H7 (cell line): ENCODE measurements around the gene PWWP2B. TPM values are rescaled to one million over a fixed set of nuclear protein-coding genes. Genes with fewer than 3 reads are reported as not detected.

Experiments used
- DNase-seq: peaks from one replicate; pipeline ENCODE4 v3.0.0; 2012
- H3K27me3 ChIP-seq: 2 replicates; pipeline ENCODE4 v1.6.0; 2011; ENCODE audit warnings: mild to moderate bottlenecking, low read length; ENCODE audit not compliant: control insufficient read depth, insufficient read depth
- H3K36me3 ChIP-seq: replicated peaks from 2 replicates; pipeline ENCODE4 v1.5.1; 2011; ENCODE audit warnings: low read length; ENCODE audit not compliant: control insufficient read depth, insufficient read depth
- H3K4me3 ChIP-seq: 2 replicates; pipeline ENCODE4 v1.5.1; 2011; ENCODE audit warnings: low read depth, mild to moderate bottlenecking, control low read depth, low read length, moderate library complexity; ENCODE audit not compliant: insufficient read depth
- total RNA-seq: library from RNA; depleted of rRNA; stranded (reverse); fragments of >200 nt; shearing (Covaris generic); gene quantifications from 2 replicates; pipeline ENCODE4 v1.2.3, GENCODE V29; 2014

PWWP2B gene
- total RNA-seq, 1 experiment from 2014 or later = 15.3 TPM

DNA sequence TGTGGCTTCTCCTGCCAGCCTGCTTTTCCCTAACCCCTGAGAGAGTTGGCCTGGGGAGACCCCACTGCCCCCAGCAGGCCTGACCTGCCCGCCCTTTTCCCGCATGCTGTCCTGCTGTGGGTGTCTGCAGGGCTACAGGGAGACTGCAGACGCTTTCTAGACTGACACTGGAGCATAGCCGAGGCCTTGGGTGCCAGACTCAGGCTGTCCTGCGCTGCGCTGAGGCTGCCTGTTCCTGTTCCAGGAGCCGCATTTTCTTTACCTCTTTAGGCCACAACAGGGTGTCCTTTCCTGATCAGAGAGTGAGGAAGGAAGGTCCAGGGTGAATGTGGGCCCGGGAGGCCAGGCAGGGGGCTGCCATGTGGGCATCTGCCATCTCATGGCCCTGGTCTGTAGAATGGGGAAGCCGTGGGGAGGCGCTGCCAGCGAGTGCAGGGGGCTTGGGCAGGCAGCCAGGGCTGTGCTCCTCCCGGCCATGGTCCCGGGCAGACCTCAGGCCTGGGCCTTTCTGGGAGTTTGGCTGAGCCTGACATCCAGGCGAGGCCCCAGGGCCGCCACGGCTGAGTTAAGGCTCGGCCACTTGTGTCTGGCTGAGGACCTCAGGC, 3.6 kb downstream of the PWWP2B start:
- DNase-seq = peak; percentile 70
- no peak overlapping the region for H3K4me3 ChIP-seq
- peaks cover 5% of the 10 kb centered on the region for H3K27me3 ChIP-seq

DNA sequence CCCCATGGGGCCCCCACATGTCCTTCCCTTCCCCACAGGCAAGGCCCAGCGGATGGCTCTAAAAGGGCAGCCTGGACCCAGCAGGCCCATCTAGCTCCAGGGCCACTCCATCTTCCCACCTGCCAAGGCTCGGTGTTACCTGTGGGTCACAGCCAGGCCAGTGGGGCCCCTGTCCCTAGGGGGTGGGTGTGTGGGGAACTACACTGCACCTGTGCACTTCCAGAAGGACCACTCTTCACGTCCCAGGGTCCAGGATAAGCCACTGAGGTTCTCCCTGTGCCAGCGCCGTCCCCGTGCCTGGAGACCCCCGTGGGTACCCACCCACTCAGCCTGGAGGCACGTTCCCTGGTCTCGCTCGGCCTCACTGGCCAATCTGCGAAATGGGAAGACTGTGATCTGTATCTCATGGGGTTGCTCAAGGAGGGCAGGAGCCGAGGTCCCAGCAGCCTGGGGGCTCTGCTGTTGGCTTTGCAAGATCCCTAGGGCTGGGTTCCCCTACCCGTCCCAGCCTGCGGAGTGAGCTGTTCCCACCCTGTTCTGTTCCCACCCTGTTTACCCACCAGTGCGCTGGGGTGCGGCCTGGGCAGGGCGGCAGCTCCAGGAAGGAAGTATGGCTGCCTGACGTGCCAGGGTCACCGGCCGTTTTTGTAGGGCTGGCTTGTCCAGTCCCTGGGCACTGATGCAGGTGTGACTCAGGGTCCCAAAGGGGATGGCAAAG, 4.6 kb downstream of the PWWP2B start:
- DNase-seq = peak; percentile 39
- Histone ChIP-seq H3K27me3 (peaks cover 5% of the 10 kb centered on the region), H3K36me3 (no peaks in the 10 kb centered on the region), H3K4me3 (no peak overlapping the region)

More for the DNA sequence above, 3.6 kb downstream of the PWWP2B start:
- H3K36me3 ChIP-seq = no peaks in the 10 kb centered on the region

DNA sequence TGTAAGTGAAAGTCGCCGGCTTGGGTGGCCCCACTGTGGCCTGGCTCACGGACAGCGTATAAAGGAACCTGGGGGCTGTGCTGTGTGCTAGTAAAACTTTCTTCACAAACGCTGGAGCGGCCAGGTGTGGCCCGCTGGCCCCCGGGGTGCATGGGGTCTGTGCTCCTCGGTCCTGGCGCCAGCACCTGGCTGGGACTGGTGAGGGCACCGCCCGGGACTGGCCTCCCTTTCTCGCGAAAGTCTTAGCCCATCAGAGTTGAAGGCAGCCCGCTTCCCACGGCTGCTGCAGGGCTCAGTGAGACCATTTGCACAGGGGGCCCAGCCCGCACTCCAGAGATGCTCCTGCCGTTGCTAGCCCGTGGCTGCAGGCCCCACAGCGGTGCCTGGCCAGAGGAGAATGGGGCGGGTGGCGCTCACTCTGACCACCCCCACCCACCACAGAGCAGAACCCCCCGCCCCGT, 5.8 kb downstream of the PWWP2B start:
- Histone ChIP-seq H3K27me3 (peaks cover 4% of the 10 kb centered on the region), H3K36me3 (no peaks in the 10 kb centered on the region), H3K4me3 (no peak overlapping the region)
- DNase-seq = peak; percentile 64

DNA sequence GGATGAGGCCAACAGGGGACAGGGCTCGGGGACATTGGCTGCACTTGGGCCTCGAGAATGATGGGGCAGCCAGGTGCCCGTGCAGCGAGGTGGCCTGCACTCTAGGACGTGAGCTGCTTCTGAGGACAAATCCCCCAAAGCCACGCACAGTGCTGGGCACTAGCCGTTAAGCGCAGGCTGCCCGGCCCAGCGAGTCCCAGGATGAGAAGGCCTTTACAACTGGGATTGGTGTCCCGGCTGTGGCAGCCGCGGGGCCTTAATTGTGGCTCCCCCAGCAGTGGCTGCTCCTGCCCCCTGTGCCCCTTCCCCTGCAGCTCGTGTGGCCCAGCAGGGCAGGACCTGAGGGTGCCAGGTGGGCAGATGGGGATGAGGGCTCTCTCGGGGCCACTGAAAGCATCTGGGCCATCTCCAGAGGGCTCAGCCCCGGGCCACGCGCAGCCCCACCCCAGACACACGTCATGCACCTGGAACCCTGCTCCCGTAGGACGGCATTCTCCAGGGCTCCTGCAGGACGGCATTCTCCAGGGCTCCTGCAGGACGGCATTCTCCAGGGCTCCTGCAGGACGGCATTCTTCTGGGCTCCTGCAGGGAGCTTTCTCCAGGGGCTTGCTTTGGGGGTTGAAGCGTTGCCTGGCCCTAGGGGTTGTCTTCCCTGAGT, 6.6 kb downstream of the PWWP2B start:
- no peaks in the 10 kb centered on the region for H3K27me3 ChIP-seq
- no peak overlapping the region for H3K4me3 ChIP-seq
- no peak for DNase-seq
- no peaks in the 10 kb centered on the region for H3K36me3 ChIP-seq

DNA sequence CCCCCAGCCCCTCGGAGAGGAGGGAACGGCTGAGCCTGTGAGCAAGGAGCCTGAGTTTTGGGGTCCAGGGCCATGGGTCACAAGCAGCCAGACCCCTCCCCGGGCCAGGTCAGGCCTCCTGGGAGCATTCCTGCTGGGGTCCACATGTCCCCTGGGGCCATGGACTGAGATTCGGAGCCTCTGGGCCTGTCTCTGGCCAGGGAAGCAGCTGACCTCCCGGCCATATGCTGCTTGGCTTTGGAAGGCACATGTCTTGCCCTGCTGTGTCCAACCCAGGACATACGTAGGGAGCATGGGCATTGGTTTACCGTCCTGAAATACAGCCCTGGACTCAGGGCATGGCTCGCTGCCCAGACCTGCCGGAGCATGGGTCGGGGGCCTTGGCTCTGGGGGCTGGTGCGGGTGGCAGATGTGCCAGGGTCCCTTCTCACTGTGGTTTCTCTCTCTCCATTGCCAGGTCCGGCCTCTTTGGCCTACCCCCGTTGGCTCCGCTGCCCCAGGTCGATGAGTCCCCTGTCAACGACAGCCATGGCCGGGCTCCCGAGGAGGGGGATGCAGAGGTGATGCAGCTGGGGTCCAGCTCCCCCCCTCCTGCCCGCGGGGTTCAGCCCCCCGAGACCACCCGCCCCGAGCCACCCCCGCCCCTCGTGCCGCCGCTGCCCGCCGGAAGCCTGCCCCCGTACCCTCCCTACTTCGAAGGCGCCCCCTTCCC, 7.3 kb downstream of the PWWP2B start:
- H3K4me3 ChIP-seq = no peak overlapping the region
- H3K27me3 ChIP-seq = no peaks in the 10 kb centered on the region
- no peak for DNase-seq
- no peaks in the 10 kb centered on the region for H3K36me3 ChIP-seq

DNA sequence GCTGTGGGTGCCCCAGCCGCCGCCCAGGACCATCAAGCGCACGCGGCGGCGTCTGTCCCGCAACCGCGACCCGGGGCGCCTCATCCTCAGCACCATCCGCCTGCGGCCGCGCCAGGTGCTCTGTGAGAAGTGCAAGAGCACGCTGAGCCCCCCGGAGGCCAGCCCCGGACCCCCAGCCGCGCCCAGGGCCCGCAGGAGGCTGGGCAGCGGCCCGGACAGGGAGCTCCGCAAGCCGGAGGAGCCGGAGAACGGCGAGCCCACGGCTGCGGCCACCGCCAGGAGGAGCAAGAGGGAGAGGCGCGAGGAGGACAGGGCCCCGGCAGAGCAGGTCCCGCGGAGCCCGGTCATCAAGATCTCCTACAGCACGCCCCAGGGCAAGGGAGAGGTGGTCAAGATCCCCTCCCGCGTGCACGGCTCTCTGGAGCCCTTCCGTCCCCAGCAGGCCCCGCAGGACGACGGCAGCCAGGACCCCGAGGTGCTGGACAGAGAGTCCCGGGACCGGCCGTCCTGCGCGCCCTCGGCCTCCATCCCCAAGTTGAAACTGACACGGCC, 8.0 kb downstream of the PWWP2B start:
- peak; percentile 96 for DNase-seq
- Histone ChIP-seq H3K36me3 (no peaks in the 10 kb centered on the region), H3K4me3 (no peak overlapping the region), H3K27me3 (no peaks in the 10 kb centered on the region)

DNA sequence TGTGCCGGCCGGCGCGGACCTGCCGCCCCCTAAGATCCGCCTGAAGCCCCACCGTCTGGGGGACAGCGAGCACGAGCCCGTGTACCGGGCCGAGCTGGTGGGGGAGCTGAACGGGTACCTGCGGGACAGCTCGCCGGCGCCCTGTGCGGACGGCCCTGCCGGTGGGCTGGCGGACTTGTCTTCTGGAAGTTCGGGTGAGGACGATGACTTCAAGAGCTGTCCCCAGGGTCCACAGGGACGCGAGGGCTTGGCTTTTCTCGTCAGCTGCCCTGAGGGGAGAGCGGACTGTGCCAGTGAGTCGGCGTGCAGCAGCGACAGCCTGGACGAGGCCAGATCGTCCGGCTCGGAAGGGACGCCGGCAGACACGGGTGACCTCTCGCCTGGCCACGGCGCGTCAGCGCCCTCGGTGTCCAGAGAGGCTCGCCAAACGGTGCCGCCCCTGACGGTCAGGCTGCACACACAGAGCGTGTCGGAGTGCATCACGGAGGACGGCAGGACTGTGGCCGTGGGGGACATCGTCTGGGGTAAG, 8.5 kb downstream of the PWWP2B start:
- Histone ChIP-seq H3K4me3 (no peak overlapping the region), H3K36me3 (no peaks in the 10 kb centered on the region), H3K27me3 (no peaks in the 10 kb centered on the region)
- DNase-seq = no peak

DNA sequence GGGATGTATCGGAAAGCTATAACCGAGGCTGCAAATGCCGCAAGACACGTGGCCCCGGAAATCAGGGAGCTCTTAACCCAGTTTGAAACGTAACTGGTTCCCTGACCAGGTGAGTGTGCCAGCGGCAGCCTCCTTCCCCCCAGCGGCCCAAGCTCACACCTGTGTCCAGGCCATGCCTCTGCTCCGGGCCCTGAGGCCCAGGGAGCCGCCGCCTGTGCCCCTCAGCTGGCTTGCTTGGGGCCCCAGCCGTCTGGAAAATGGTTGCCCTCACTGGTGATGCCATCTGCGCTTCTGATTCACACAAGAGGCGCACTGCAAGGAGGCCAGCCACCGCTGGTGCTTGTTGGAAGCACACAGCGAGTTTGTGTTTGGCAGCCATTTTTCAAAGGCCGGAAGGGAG, 9.2 kb downstream of the PWWP2B start:
- no peak overlapping the region for H3K4me3 ChIP-seq
- no peak for DNase-seq
- H3K36me3 ChIP-seq = no peaks in the 10 kb centered on the region
- H3K27me3 ChIP-seq = no peaks in the 10 kb centered on the region

DNA sequence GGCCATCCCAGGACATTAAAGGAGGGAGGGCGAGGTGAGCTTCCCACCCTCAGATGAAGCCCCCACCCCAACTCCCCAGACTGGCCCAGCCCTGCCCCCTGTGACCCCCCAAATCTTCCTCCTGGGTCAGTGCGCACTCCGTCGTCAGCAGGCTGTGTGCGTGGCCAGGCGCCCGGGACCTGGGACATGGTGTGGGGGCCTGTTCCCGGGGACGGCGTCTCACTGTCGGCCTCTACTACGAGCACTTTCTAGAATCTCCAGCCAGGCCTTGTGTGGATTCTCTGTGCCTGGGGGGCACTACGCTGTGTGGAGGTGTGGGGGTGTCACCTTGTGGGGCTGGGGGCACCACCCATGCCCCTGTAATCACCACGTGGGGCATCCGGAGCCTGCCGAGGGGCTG, 9.8 kb downstream of the PWWP2B start:
- Histone ChIP-seq H3K27me3 (no peaks in the 10 kb centered on the region), H3K36me3 (no peaks in the 10 kb centered on the region), H3K4me3 (no peak overlapping the region)
- DNase-seq = peak; percentile 68

DNA sequence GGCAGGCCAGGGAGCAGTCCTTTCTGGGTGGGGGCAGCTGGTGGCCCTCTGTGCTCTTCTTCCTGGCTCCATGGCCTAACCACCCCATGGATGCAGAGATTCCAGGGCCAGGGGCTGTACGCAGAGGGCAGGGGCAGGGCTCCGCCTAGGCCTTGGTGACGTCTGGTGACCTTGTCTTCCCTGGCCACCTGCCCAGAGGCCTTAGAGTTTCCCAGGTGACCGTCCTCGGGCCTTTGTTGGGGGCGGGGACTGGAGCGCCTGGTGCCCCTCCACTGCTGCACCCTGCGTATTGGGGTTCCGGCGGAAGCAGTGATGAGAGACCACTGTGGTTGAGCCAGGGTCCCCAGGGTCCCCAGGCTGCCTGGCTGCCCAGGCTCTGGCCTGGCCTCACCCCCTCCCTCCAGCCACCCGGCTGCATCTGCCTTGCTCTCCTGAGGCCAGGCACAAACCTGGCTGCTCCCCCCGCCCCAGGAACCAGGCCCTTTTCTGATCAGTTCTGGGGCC, 10.3 kb downstream of the PWWP2B start:
- no peaks in the 10 kb centered on the region for H3K27me3 ChIP-seq
- H3K4me3 ChIP-seq = no peak overlapping the region
- H3K36me3 ChIP-seq = no peaks in the 10 kb centered on the region
- DNase-seq = peak; percentile 82

DNA sequence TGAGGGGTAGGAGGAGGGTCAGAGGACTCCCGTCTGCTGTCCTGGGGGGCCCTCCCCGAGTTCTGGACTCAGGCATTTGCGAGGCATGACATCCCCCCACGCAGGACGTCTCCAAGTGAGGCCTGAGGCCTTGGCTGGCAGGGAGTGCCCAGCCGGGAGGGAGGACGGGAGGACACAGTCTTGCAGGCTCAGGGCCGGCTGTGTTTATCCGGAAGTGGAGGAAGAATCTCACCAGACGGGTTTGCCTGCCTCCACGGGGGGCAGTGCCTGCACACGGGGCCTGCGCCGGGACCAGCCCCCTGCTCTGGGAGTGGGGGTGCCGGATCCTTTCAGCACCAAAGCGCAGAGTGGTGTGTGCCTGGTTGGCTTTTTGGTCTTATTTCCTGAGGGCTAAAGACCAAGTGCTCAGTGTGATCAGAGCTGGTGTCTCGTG, 10.9 kb downstream of the PWWP2B start:
- DNase-seq = peak; percentile 97

DNA sequence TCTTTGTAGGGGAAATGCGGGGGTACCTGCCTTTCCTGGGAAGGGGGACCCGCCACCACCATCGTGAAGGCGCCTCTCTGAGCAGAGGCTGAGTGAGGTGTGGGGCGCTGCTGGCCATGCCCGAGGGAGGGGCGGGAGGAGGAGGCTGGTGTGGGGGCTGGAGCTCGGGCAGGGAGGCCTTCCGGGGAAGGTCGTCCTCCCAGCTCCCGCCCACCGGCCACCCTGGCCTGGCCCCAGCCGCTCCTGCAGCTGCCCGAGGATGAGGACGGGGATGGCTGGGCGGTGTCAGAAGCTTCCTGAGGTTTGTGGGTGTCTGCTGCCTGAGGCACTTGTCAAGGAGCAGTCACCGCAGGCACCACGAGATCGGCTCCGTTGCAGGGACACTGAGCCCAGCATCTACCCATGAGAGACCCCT, 11.4 kb downstream of the PWWP2B start:
- DNase-seq = peak; percentile 92
- H3K4me3 ChIP-seq = no peak overlapping the region
- no peaks in the 10 kb centered on the region for H3K27me3 ChIP-seq
- no peaks in the 10 kb centered on the region for H3K36me3 ChIP-seq

More for the DNA sequence above, 10.9 kb downstream of the PWWP2B start:
- Histone ChIP-seq H3K4me3 (no peak overlapping the region), H3K27me3 (no peaks in the 10 kb centered on the region), H3K36me3 (no peaks in the 10 kb centered on the region)

DNA sequence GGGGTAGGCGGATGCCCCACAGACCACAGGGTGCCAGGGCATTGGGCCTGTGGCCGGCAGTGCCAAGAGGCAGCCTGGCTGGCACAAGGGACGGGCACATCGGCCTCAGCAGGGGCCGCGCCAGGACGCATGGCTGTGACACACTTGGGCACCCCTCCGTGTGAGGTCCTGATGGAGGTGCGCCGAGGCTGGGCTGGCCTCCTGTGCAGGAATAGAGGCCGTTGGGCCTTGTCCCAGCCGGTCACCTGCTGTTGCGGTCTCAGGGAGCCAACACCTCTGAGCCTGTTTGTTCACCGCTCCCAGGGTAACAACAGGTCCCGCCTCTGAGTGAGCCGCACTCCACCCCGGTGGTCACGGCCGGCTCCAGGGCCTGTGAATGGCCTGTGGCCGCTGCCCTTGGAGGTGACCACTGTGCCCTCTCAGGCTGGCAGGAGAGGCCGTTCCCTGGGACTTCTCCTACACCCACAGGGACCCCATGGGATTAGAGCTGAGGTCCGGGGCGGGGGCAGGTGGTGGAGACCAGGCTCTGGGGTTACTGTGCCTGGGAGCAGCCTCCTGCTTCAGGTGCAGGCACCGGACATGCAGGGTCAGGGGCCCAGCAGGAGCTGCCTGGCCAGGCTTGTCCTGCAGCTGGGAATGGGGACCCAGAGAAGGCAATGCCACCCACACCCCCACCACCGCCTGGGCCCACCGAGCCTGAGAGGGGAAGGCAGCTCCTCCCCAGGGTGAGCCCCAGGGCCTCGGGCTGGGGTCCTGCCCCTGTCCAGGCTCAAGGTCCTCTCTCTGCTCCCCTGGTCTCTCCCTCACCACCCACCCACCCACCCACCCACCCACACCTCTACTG, 12.0 kb downstream of the PWWP2B start:
- Histone ChIP-seq H3K36me3 (no peaks in the 10 kb centered on the region), H3K4me3 (no peak overlapping the region), H3K27me3 (no peaks in the 10 kb centered on the region)
- peak; percentile 85 for DNase-seq
